Measurements from ENCODE around the gene P3H1. TPM values are rescaled to one million over a fixed set of nuclear protein-coding genes. Genes with fewer than 3 reads are reported as not detected.

Gene P3H1
- polyA plus RNA-seq, 3 donors: 16.8 to 56.9 (median 16.9) TPM

DNA sequence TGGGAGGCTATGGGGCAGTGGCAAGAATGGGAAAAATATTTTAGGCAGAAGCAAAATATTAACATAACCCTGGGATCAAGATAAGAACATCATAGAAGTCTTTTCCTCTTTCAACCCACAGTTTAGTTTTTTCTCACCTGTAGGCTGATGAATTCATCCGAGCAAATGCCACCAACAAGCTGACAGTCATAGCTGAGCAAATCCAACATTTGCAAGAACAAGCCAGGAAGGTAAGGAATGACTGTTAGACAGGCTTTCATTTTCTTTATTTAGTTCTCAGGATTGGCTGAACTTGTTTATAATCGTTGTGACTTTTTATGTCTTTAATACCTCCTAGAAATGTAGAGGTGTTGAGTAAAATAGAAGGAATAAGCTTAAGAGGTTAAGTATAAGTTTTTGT, 6.6 kb upstream of the P3H1 start:
- Mint-ChIP-seq H3K27me3 (ENCODE audit: low read depth in 3 of 3) (no peaks in the 10 kb centered on the region), H3K4me1 (peaks cover 15% of the 10 kb centered on the region), H3K4me3 (no peak overlapping the region), H3K9me3 (no peaks in the 10 kb centered on the region), H3K36me3 (peaks cover 55 to 71% of the 10 kb centered on the region in 2 donors), H3K27ac (no peak overlapping the region)
- H3K9ac ChIP-seq (ENCODE audit: insufficient read depth, low read length, poor library complexity, severe bottlenecking): no peak overlapping the region
- TF ChIP-seq, protein P1, sequence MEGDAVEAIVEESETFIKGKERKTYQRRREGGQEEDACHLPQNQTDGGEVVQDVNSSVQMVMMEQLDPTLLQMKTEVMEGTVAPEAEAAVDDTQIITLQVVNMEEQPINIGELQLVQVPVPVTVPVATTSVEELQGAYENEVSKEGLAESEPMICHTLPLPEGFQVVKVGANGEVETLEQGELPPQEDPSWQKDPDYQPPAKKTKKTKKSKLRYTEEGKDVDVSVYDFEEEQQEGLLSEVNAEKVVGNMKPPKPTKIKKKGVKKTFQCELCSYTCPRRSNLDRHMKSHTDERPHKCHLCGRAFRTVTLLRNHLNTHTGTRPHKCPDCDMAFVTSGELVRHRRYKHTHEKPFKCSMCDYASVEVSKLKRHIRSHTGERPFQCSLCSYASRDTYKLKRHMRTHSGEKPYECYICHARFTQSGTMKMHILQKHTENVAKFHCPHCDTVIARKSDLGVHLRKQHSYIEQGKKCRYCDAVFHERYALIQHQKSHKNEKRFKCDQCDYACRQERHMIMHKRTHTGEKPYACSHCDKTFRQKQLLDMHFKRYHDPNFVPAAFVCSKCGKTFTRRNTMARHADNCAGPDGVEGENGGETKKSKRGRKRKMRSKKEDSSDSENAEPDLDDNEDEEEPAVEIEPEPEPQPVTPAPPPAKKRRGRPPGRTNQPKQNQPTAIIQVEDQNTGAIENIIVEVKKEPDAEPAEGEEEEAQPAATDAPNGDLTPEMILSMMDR (IDR thresholded peaks at IDR 0.05): no peak
- H3K27ac ChIP-seq (ENCODE audit: low read depth in 1 of 2, low read length in 2 of 2): no peak overlapping the region
- no CpG with 5 or more reads among the region's 2 CpGs for whole genome bisulfite sequencing (ENCODE audit: insufficient coverage)
- peaks cover 39 to 62% of the 10 kb centered on the region in 2 donors for H3K36me3 ChIP-seq (replicated peaks in 1 of 2; ENCODE audit: control insufficient read depth in 1 of 2, insufficient read depth in 2 of 2, low read length in 2 of 2)
- H3K79me2 ChIP-seq (ENCODE audit: insufficient read depth, low read length): peaks cover 37% of the 10 kb centered on the region
- H3K4me2 ChIP-seq (replicated peaks; ENCODE audit: extremely low read depth, low read length, poor library complexity, severe bottlenecking): no peak overlapping the region
- DNase-seq: no peak
- intact Hi-C loops (cut with micrococcal nuclease): no loop called here
- no peaks in the 10 kb centered on the region for H4K20me1 ChIP-seq (ENCODE audit: insufficient read depth, low read length)
- peaks cover 0 to 9% of the 10 kb centered on the region in 2 donors for H3K4me1 ChIP-seq (ENCODE audit: control insufficient read depth in 1 of 2, insufficient read depth in 2 of 2, low read length in 2 of 2)
- H3K9me3 ChIP-seq (replicated peaks in 1 of 2; ENCODE audit: control insufficient read depth in 1 of 2, insufficient read depth in 1 of 2, low read length in 2 of 2): no peaks in the 10 kb centered on the region
- H3K4me3 ChIP-seq (replicated peaks in 1 of 3; ENCODE audit: low read depth in 2 of 3, low read length in 3 of 3): no peak overlapping the region
- H3K27me3 ChIP-seq (ENCODE audit: control insufficient read depth in 2 of 2, insufficient read depth in 2 of 2, low read length in 2 of 2): no peaks in the 10 kb centered on the region
- H2AFZ ChIP-seq (ENCODE audit: insufficient read depth, low read depth, low read length, poor library complexity, severe bottlenecking): no peak overlapping the region

DNA sequence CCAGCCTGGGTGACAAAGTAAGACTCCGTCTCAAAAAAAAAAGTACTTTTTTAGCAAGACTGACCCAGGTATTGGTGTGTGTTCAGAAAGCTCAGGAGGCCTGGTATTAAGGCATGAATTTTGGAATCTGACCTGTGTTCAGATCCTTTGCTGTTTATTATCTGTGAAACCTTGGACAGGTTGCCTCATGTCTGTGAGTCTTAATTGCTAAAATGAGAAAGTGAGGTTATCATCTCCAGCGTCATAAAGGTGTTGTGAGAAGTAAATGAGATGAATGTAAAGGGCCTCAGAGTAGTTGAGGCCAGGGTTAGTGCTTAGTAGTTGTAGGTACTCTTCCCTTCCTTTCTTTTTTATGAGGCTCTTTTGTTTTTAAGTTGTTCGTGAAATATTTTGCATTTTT, 3.0 kb upstream of the P3H1 start:
- H4K20me1 ChIP-seq (ENCODE audit: insufficient read depth, low read length): peaks cover 5% of the 10 kb centered on the region
- H3K79me2 ChIP-seq (ENCODE audit: insufficient read depth, low read length): peaks cover 69% of the 10 kb centered on the region
- no peak overlapping the region for H3K27ac ChIP-seq (ENCODE audit: low read depth in 1 of 2, low read length in 2 of 2)
- no peak overlapping the region for H3K4me2 ChIP-seq (replicated peaks; ENCODE audit: extremely low read depth, low read length, poor library complexity, severe bottlenecking)
- Mint-ChIP-seq H3K4me3 (no peak overlapping the region), H3K9me3 (no peaks in the 10 kb centered on the region), H3K4me1 (peaks cover 23% of the 10 kb centered on the region), H3K36me3 (peaks cover 22 to 35% of the 10 kb centered on the region in 2 donors), H3K27ac (no peak overlapping the region), H3K27me3 (ENCODE audit: low read depth in 3 of 3) (no peaks in the 10 kb centered on the region)
- H3K9me3 ChIP-seq (replicated peaks in 1 of 2; ENCODE audit: control insufficient read depth in 1 of 2, insufficient read depth in 1 of 2, low read length in 2 of 2): no peaks in the 10 kb centered on the region
- H2AFZ ChIP-seq (ENCODE audit: insufficient read depth, low read depth, low read length, poor library complexity, severe bottlenecking): no peak overlapping the region
- no peak overlapping the region for H3K4me3 ChIP-seq (replicated peaks in 1 of 3; ENCODE audit: low read depth in 2 of 3, low read length in 3 of 3)
- WGBS (ENCODE audit: insufficient coverage): 100% methylated on average over 1 of the region's 3 CpGs
- TF ChIP-seq, protein P1 (IDR thresholded peaks at IDR 0.05): no peak
- no peaks in the 10 kb centered on the region for H3K27me3 ChIP-seq (ENCODE audit: control insufficient read depth in 2 of 2, insufficient read depth in 2 of 2, low read length in 2 of 2)
- peaks cover 10 to 26% of the 10 kb centered on the region in 2 donors for H3K36me3 ChIP-seq (replicated peaks in 1 of 2; ENCODE audit: control insufficient read depth in 1 of 2, insufficient read depth in 2 of 2, low read length in 2 of 2)
- peaks cover 22 to 34% of the 10 kb centered on the region in 2 donors for H3K4me1 ChIP-seq (ENCODE audit: control insufficient read depth in 1 of 2, insufficient read depth in 2 of 2, low read length in 2 of 2)
- intact Hi-C loops (cut with micrococcal nuclease): loop anchor here (5.0 to 10.0 kb wide), 8 partner anchors 47 to 435 kb away; partner anchors contain the start of genes FOXJ3 (in 2 of the 2), ZNF691 (in 2 of the 2), CCDC30 (in 1 of the 2) and CFAP57 (in 1 of the 2)
- no peak overlapping the region for H3K9ac ChIP-seq (ENCODE audit: insufficient read depth, low read length, poor library complexity, severe bottlenecking)
- DNase-seq: no peak

Data from CD14-positive monocyte (primary cell).